Effector CD8-positive, alpha-beta T cell (primary cell): ENCODE measurements around the gene LHPP.
A peak's percentile ranks its signal among the peaks of the same experiment; 100 is the strongest.
"Not testable (repeated sequence)": the region's sequence is repeated elsewhere in the genome, so short reads cannot be mapped to it uniquely, and the experiment has no call there.

ENCODE experiments used
- DNase-seq: peaks from one replicate; lab custom pipeline; 2025; lab: John Stamatoyannopoulos, UW
- total RNA-seq, 4 experiments: gene quantifications; one replicate each; lab custom pipeline; 2026; lab: John Stamatoyannopoulos, UW

LHPP gene
- total RNA-seq, result 4.3 to 10.5 (median 7.9) reads per million in 4 experiments

- peak; percentile 73 for DNase-seq
Observed at GRCh38 chr10:124461642-124462347, at the start of gene LHPP. LHPP (plus strand) TSS chr10:124461823; CDS start chr10:124461863, 40 bp downstream.

GRCh38 chr10:124414076-124414475 is 47.5 kb upstream of the LHPP start:
- no peak for DNase-seq

- DNase-seq, result no peak
Observed at GRCh38 chr10:124415210-124415609, 46.4 kb upstream of the LHPP start.

GRCh38 chr10:124416733-124417132 is 44.9 kb upstream of the LHPP start:
- no peak for DNase-seq

- peak; percentile 26 for DNase-seq
Observed at GRCh38 chr10:124417895-124418725, 43.5 kb upstream of the LHPP start.

GRCh38 chr10:124418726-124419501 is 42.7 kb upstream of the LHPP start, which contains the start of gene OAT:
OAT (minus strand) TSS chr10:124418923; CDS start chr10:124412171, 6,752 bp downstream.
- peak; percentile 95 for DNase-seq

- DNase-seq, result no peak
Observed at GRCh38 chr10:124419635-124420034, 42.0 kb upstream of the LHPP start.

GRCh38 chr10:124420254-124420653 is 41.4 kb upstream of the LHPP start:
- DNase-seq, result no peak

- no peak for DNase-seq
Observed at GRCh38 chr10:124422742-124423141, 38.9 kb upstream of the LHPP start.

- DNase-seq, result no peak
Observed at GRCh38 chr10:124423813-124424212, 37.8 kb upstream of the LHPP start.

- no peak for DNase-seq
Observed at GRCh38 chr10:124425227-124425962, 36.2 kb upstream of the LHPP start.

- no peak for DNase-seq
Observed at GRCh38 chr10:124428207-124428777, 33.3 kb upstream of the LHPP start.

GRCh38 chr10:124429576-124429975 is 32.0 kb upstream of the LHPP start:
- no peak for DNase-seq

- DNase-seq, result no peak
Observed at GRCh38 chr10:124430077-124430476, 31.5 kb upstream of the LHPP start.

- DNase-seq, result no peak
Observed at GRCh38 chr10:124433461-124433860, 28.2 kb upstream of the LHPP start.

- not testable (repeated sequence) for DNase-seq
Observed at GRCh38 chr10:124435683-124436082, 25.9 kb upstream of the LHPP start.

GRCh38 chr10:124436191-124436638 is 25.4 kb upstream of the LHPP start:
- no peak for DNase-seq

- DNase-seq, result not testable (repeated sequence)
Observed at GRCh38 chr10:124441694-124442093, 19.9 kb upstream of the LHPP start.

- DNase-seq, result no peak
Observed at GRCh38 chr10:124446830-124447750, 14.5 kb upstream of the LHPP start.
